HepG2 (cell line): ENCODE results near the gene ECE2. TPM values are rescaled to one million over a fixed set of nuclear protein-coding genes. Genes with fewer than 3 reads are reported as not detected.

Experiments used
- ATM ChIP-seq: fragments of 450-650 bp; IDR thresholded peaks from 2 replicates; pipeline ENCODE4 v1.7.1; 2017; ENCODE audit warnings: mild to moderate bottlenecking, borderline replicate concordance
- MBD4 ChIP-seq: IDR thresholded peaks from 2 replicates; pipeline ENCODE4 v1.6.1; 2012; ENCODE audit warnings: low read length, inconsistent platforms, borderline replicate concordance
- NRL ChIP-seq: sonication (generic); formaldehyde crosslinking; IDR thresholded peaks from 2 replicates; pipeline ENCODE4 v1.5.0; 2020; ENCODE audit warnings: missing genetic modification reagents, mild to moderate bottlenecking, moderate library complexity, borderline replicate concordance
- PHF8 ChIP-seq: sonication (generic); formaldehyde crosslinking; IDR thresholded peaks from 2 replicates; pipeline ENCODE4 v1.5.0; 2020; ENCODE audit warnings: missing genetic modification reagents
- RXRA ChIP-seq: sonication (generic); formaldehyde crosslinking; IDR thresholded peaks from 2 replicates; pipeline ENCODE4 v1.5.1; 2020; ENCODE audit warnings: missing genetic modification reagents
- ZNF562 ChIP-seq: sonication (generic); formaldehyde crosslinking; IDR thresholded peaks from 2 replicates; pipeline ENCODE4 v1.8.0; 2022; ENCODE audit warnings: missing genetic modification reagents, borderline replicate concordance
- ZNF672 ChIP-seq: sonication (generic); formaldehyde crosslinking; IDR thresholded peaks from 2 replicates; pipeline ENCODE4 v1.8.1; 2022; ENCODE audit warnings: missing genetic modification reagents
- ZNF737 ChIP-seq: sonication (generic); formaldehyde crosslinking; IDR thresholded peaks from 2 replicates; pipeline ENCODE4 v1.5.0; 2020; ENCODE audit warnings: missing genetic modification reagents, mild to moderate bottlenecking, borderline replicate concordance
- polyA plus RNA-seq, 8 experiments: library from polyadenylated mRNA; depleted of rRNA in 3 of 8; stranded (reverse) in 7 of 8; unstranded in 1 of 8; fragments of >200 nt; fragmentation: Illumina TruSeq in 4 of 8; extraction: Trizol in 4 of 8; gene quantifications; 2 replicates each; pipeline versions ENCODE4 v1.2.1 to v1.2.3, GENCODE V29; 2011 to 2016; ENCODE audit warnings: low read depth in 4 of 8, missing spikeins in 1 of 8, mixed read lengths in 1 of 8; ENCODE audit not compliant: insufficient read depth in 1 of 8
- total RNA-seq, 5 experiments: library from RNA; depleted of rRNA; stranded (reverse); fragments of >200 nt; fragmentation: Illumina TruSeq; extraction: Trizol; gene quantifications; 2 replicates each; pipeline ENCODE4 v1.2.3, GENCODE V29; 2016; ENCODE audit warnings: low read depth in 1 of 5
- TF ChIP-seq, protein P1 (sequence below): sonication (generic); formaldehyde crosslinking; IDR thresholded peaks from 2 replicates; pipeline ENCODE4 v1.4.0; 2020; ENCODE audit warnings: missing genetic modification reagents, borderline replicate concordance
- TF ChIP-seq, protein P2 (sequence below): sonication (generic); formaldehyde crosslinking; IDR thresholded peaks from 2 replicates; pipeline ENCODE4 v1.4.0; 2020; ENCODE audit warnings: mild to moderate bottlenecking, missing genetic modification reagents
- TF ChIP-seq, protein P3 (sequence below): sonication (generic); formaldehyde crosslinking; IDR thresholded peaks from 2 replicates; pipeline ENCODE4 v1.5.0; 2020; ENCODE audit warnings: missing genetic modification reagents, mild to moderate bottlenecking, borderline replicate concordance
- TF ChIP-seq, protein P4 (sequence below): sonication (generic); formaldehyde crosslinking; IDR thresholded peaks from 2 replicates; pipeline ENCODE4 v1.4.0; 2020; ENCODE audit warnings: missing genetic modification reagents

Gene ECE2
- total and polyA plus RNA-seq, 2 of the 13 experiments (the other 11 are each of a cell fraction or from before 2014, with no cell fraction given) = not detected

DNA sequence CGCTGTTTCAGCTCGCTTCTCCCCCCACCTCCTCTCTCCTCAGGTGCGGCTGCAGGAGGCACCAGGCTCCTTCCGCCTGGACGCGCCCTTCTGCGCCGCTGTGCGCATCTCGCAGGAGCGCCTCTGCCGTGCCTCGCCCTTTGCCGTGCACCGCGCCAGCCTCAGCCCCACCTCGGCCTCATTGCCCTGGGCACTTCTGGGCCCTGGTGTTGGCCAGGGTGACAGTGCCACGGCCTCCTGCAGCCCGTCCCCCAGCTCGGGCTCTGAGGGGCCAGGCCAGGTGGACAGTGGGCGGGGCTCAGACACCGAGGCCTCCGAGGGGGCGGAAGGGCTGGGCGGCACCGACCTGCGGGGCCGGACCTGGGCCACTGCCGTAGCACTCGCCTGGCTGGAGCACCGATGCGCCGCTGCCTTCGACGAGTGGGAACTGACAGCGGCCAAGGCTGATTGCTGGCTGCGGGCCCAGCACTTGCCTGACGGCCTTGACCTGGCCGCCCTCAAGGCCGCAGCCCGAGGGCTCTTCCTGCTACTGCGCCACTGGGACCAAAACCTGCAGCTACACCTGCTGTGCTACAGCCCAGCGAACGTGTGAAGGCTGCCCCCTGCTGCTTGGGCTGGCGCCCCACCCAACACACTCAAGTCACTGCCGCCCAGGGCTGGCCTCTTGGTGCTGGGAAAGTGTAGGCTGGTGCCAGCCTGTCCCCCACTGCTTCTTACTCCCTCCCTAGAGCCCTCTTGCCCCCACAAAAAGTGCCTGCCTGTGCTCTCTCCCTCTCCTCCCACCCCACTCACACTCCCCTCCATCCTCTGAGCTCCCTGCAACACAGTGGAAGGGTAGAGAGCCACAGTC lies 34.1 kb upstream of the ECE2 start (continued):
- TF ChIP-seq, protein P1, sequence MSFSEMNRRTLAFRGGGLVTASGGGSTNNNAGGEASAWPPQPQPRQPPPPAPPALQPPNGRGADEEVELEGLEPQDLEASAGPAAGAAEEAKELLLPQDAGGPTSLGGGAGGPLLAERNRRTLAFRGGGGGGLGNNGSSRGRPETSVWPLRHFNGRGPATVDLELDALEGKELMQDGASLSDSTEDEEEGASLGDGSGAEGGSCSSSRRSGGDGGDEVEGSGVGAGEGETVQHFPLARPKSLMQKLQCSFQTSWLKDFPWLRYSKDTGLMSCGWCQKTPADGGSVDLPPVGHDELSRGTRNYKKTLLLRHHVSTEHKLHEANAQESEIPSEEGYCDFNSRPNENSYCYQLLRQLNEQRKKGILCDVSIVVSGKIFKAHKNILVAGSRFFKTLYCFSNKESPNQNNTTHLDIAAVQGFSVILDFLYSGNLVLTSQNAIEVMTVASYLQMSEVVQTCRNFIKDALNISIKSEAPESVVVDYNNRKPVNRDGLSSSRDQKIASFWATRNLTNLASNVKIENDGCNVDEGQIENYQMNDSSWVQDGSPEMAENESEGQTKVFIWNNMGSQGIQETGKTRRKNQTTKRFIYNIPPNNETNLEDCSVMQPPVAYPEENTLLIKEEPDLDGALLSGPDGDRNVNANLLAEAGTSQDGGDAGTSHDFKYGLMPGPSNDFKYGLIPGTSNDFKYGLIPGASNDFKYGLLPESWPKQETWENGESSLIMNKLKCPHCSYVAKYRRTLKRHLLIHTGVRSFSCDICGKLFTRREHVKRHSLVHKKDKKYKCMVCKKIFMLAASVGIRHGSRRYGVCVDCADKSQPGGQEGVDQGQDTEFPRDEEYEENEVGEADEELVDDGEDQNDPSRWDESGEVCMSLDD = no peak; the same call in 1 of the 2 replicates
- no peak for TF ChIP-seq MBD4
- peak; percentile 98 for TF ChIP-seq RXRA
- TF ChIP-seq ZNF737 (CRISPR knock-in tag) = no peak
- TF ChIP-seq, protein P2, sequence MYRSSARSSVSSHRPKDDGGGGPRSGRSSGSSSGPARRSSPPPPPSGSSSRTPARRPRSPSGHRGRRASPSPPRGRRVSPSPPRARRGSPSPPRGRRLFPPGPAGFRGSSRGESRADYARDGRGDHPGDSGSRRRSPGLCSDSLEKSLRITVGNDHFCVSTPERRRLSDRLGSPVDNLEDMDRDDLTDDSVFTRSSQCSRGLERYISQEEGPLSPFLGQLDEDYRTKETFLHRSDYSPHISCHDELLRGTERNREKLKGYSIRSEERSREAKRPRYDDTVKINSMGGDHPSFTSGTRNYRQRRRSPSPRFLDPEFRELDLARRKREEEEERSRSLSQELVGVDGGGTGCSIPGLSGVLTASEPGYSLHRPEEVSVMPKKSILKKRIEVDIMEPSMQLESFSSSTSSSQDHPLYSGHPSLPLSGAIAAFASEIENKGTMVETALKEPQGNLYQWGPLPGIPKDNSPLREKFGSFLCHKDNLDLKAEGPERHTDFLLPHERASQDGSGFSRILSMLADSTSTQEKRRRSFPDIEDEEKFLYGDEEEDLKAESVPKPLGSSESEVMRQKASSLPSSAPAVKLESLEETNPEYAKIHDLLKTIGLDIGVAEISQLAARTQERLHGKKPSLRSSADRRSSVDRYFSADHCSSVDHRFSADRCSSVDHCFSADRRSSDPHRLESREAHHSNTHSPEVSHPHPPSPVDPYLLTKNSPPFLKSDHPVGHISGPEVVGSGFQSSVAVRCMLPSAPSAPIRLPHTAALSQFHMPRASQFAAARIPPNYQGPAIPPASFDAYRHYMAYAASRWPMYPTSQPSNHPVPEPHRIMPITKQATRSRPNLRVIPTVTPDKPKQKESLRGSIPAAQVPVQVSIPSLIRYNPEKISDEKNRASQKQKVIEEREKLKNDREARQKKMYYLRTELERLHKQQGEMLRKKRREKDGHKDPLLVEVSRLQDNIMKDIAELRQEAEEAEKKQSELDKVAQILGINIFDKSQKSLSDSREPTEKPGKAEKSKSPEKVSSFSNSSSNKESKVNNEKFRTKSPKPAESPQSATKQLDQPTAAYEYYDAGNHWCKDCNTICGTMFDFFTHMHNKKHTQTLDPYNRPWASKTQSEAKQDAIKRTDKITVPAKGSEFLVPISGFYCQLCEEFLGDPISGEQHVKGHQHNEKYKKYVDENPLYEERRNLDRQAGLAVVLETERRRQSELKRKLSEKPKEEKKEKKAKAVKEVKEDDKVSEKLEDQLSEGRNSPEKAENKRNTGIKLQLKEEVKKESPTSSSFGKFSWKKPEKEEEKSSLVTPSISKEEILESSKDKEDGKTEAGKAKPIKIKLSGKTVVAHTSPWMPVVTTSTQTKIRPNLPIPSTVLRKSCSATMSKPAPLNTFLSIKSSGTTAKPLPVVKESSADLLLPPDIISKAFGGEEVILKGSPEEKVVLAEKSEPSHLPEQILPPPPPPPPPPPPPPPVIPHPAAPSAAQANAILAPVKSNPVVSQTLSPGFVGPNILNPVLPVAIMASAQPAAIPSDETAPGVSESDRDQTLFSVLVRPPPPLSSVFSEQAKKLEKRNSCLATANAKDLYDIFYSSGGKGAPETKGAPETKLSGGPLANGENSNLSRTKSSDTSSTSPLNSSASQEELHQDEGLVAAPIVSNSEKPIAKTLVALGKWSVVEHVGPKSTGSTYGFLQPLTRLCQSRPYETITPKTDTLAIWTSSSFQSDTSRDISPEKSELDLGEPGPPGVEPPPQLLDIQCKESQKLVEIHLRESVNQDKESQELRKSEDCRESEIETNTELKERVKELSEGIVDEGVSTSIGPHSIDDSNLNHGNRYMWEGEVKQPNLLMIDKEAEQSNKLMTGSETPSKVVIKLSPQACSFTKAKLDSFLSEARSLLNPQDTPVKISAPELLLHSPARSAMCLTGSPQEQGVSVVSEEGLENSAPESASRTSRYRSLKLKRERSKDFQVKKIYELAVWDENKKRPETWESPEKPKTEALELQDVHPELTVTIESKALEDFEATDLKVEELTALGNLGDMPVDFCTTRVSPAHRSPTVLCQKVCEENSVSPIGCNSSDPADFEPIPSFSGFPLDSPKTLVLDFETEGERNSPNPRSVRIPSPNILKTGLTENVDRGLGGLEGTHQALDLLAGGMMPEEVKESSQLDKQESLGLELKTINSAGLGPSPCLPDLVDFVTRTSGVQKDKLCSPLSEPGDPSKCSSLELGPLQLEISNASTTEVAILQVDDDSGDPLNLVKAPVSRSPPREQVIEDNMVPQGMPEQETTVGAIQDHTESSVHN (CRISPR knock-in tag) = peak; percentile 97
- peak; percentile 55; the same call in 1 of the 2 replicates for TF ChIP-seq ZNF672 (CRISPR knock-in tag)
- TF ChIP-seq PHF8 = peak; percentile 63; the same call in 1 of the 2 replicates
- TF ChIP-seq ZNF562 (CRISPR knock-in tag) = peak; percentile 47; the same call in 1 of the 2 replicates
- peak; percentile 59; the same call in 1 of the 2 replicates for TF ChIP-seq NRL (CRISPR knock-in tag)
- TF ChIP-seq, protein P3, sequence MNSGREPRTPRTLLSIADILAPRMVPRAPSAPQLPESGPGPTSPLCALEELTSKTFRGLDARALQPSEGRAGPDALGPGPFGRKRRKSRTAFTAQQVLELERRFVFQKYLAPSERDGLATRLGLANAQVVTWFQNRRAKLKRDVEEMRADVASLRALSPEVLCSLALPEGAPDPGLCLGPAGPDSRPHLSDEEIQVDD (CRISPR knock-in tag) = no peak
- no peak for TF ChIP-seq ATM
- TF ChIP-seq, protein P4, sequence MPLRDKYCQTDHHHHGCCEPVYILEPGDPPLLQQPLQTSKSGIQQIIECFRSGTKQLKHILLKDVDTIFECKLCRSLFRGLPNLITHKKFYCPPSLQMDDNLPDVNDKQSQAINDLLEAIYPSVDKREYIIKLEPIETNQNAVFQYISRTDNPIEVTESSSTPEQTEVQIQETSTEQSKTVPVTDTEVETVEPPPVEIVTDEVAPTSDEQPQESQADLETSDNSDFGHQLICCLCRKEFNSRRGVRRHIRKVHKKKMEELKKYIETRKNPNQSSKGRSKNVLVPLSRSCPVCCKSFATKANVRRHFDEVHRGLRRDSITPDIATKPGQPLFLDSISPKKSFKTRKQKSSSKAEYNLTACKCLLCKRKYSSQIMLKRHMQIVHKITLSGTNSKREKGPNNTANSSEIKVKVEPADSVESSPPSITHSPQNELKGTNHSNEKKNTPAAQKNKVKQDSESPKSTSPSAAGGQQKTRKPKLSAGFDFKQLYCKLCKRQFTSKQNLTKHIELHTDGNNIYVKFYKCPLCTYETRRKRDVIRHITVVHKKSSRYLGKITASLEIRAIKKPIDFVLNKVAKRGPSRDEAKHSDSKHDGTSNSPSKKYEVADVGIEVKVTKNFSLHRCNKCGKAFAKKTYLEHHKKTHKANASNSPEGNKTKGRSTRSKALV (CRISPR knock-in tag) = peak; percentile 95
